ENCODE results near the gene PPIL6.
"Not testable (repeated sequence)": the region's sequence is repeated elsewhere in the genome, so short reads cannot be mapped to it uniquely, and the experiment has no call there.

Gene PPIL6

DNA sequence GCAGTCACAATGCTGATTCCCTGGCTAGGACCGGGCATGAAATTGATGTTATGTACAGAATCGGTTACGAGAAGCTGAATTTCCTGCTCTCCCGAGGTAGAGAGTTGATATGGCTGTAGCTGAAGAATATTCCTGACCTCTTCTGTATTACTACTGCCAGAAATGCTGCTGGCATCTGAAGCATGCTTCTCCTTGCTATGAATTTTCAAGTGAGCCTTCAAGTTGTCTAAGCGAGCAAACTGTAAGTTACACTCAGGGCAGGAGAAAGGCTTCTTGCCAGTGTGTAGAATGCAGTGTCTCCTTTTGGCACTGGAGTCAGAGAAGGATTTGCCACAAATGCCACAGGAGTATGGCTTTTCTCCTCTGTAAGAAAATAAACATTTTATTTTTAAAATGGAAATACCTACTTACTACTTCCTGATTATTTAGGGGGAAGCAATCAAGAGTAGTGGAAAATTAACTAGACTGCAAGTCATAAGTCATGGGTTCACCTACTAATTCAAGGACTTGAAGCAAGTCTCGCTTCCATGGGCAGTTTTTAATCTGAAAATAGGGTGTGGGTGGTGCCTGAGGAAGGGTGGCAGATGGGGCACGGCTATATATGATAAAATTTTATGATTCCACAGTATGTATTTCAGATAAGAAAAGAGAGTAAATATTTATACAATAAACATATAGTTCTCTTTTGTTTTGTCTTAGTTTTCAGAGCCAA lies 25.9 kb upstream of the PPIL6 start:
- FAIRE-seq: no peak

DNA sequence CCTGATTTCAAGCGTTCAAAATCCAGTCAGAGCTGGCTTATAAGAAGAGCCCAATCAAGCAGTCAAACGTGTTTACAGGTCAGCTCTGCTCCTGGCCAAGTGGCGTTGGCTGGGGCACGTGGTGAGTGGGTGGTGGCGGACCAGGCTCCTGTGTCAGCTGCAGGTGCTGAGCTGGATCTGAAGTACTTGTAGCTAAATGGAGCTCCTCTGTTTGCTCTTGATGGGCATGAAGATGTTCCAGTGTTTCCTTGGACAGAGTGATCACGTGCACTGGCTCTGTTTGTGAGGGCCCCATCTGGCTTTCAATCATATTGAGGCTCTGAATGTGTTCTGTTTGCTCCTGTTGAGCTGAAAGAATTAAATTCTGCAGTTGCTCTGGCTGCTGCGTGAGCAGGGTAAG lies 25.3 kb upstream of the PPIL6 start:
- no peak for FAIRE-seq

GRCh38 chr6:109461733-109462526 lies 21.5 kb upstream of the PPIL6 start:
- FAIRE-seq: no peak

- FAIRE-seq: not testable (repeated sequence)
Observed at GRCh38 chr6:109461205-109461604, 20.8 kb upstream of the PPIL6 start.

- no peak for FAIRE-seq
Observed at GRCh38 chr6:109460161-109460829, 19.9 kb upstream of the PPIL6 start.

DNA sequence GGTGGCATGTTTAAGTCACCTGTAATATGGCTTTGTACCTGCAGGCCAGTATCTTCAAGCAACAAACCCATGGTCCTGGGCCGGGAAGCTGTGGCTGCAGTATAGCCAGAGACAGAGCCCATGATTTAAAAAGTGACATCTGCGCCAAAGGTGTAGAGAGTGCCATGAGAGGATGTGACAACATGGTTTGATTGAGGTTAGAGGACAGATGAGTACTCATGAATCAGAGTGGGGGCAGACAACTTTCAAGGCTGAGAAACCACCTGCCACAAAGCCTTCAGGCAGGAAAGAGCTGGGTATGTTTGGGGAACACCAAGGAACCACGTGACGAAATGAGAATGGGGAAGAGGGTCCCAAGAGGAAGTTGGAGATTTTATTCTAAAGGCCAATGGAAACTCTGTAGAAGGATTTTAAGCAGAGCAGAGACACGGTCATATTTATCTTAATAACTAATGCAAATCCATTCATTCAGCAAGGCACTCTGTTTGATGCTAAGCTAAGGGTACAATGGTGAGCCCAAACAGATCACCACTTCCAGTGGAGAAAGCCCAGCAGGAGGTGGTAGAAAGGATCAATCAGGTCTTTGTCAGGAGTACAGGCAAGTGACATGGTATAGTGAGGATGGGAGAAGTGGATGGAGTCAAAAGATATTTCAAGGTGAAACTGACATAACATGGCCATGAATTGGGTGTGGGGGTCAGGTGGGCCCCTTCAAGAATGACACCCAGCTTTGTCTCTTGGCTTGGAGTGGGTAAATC lies 18.5 kb upstream of the PPIL6 start:
- no peak for FAIRE-seq

GRCh38 chr6:109457562-109457996 lies 17.2 kb upstream of the PPIL6 start:
- no peak for FAIRE-seq

GRCh38 chr6:109456710-109457561 lies 16.5 kb upstream of the PPIL6 start:
- no peak for FAIRE-seq

DNA sequence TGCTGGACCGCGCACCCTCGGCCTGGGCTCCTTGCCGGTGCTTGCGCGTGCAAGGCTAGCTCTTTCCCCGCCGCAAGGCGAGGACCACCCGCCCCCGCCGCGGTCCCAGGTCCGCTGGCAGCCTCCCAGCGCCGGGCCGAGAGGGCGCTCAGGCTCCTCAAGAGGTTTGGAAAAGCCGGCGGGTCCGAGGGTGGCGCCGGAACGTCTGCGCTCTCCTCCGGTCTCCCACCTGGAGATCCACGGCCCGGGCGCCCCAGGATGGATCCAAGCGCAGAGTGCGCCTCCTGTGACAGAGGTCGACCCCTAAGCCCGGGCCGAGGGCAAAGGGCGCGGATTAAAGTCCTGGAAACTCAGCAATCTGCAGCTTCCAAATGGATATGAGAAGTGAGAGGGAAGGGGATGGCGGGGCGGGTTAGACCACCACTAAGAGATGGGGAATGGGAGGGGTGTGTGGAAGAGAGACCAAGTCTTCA lies 15.7 kb upstream of the PPIL6 start:
- no peak for FAIRE-seq

GRCh38 chr6:109455437-109456110 lies 15.1 kb upstream of the PPIL6 start, which contains the start of gene MICAL1:
TSS of gene MICAL1 (minus strand) at chr6:109455772. CDS start at chr6:109454196, 1,576 bp downstream.
- FAIRE-seq: no peak

GRCh38 chr6:109454496-109455436 lies 14.3 kb upstream of the PPIL6 start:
- FAIRE-seq: no peak

- FAIRE-seq: no peak
Observed at GRCh38 chr6:109453594-109454495, 13.4 kb upstream of the PPIL6 start.

DNA sequence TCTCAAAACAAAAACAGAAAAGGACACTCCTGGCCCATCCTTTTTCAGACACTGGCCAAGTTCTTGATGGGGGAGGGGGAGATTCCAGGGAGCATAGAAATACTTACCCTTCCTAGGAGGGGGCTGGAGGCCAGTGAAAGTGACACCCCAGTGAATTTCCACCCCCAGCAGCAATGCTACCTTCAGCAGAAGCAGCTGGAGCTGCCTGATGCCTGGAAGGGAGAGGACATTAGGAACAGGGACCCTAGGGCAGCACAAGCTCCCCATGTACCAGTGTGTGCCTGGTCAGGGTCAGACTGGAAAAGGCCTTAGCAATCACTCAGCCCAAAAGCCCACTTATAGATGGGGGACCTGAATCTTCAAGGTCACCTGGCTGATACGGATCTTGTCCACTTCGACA lies 12.7 kb upstream of the PPIL6 start:
- no peak for FAIRE-seq

DNA sequence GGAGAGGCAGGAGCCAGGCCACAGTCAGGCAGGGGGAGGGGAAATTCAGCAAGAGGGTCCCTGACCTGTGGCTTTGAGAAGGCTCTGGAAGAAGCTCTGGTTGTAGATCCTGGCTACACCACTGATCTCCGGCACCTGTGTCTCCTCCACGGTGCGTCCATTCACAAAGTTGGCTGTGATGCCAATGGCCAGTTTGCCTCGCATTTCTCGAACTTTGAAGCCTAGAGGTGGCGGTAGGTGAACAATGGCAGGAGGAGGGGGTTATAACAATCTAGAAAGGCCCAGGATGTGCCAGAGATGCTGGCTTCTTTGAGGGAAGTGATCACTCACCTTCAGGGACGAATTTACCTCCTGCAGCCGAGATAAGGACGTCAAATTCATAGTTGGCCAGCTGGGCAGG lies 11.8 kb upstream of the PPIL6 start:
- FAIRE-seq: no peak

DNA sequence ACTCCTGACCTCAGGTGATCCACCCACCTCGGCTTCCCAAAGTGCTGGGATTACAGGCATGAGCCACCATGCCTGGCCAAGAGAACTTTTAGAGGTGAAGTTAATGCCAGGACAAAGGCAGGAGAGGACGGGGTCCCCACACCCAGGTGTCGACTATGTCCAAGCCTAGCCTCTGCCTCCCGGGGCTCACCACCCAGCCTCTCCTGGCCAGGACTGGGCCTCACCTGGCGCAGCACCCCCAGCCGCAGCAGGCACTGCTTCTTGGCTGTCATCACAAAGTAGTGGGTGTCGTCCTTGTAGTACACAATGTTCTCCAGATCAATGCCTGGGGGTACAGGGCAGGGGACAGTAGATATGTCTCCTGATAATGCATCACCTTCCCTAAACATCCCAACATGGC lies 10.9 kb upstream of the PPIL6 start:
- no peak for FAIRE-seq

- no peak for FAIRE-seq
Observed at GRCh38 chr6:109450801-109451200, 10.4 kb upstream of the PPIL6 start.

- FAIRE-seq: no peak
Observed at GRCh38 chr6:109449795-109450673, 9.6 kb upstream of the PPIL6 start.

All from colon (tissue), 2 donors.